MM.1S (cell line): ENCODE measurements around the gene ACE.
A peak's percentile ranks its signal among the peaks of the same experiment; 100 is the strongest.

Experiments used
- DNase-seq: peaks from one replicate; pipeline ENCODE4 v3.0.0-alpha.2; 2015
- H2AFZ ChIP-seq: fragments of 300-600 bp; sonication (generic); 2 replicates; pipeline ENCODE4 v1.6.0; 2016; ENCODE audit warnings: antibody characterized with exemption, low read length
- H3F3A ChIP-seq: fragments of 300-600 bp; sonication (generic); 2 replicates; pipeline ENCODE4 v1.6.1; 2016; ENCODE audit warnings: mild to moderate bottlenecking, antibody characterized with exemption, low read length, moderate library complexity, mixed read lengths; ENCODE audit not compliant: insufficient read depth
- H3K27ac ChIP-seq: fragments of 300-600 bp; sonication (generic); 2 replicates; pipeline ENCODE4 v1.5.1; 2016; ENCODE audit warnings: mild to moderate bottlenecking, low read length
- H3K27me3 ChIP-seq: fragments of 300-600 bp; sonication (generic); replicated peaks from 2 replicates; pipeline ENCODE4 v1.6.0; 2016; ENCODE audit warnings: low read length; ENCODE audit not compliant: insufficient read depth
- H3K36me3 ChIP-seq: fragments of 300-600 bp; sonication (generic); replicated peaks from 2 replicates; pipeline ENCODE4 v1.6.1; 2016; ENCODE audit warnings: mild to moderate bottlenecking, low read length, mixed read lengths; ENCODE audit not compliant: insufficient read depth
- H3K4me1 ChIP-seq: fragments of 300-600 bp; sonication (generic); 2 replicates; pipeline ENCODE4 v1.6.1; 2016; ENCODE audit warnings: low read length, mixed read lengths
- H3K4me2 ChIP-seq: fragments of 300-600 bp; sonication (generic); 2 replicates; pipeline ENCODE4 v1.6.0; 2016; ENCODE audit warnings: low read depth, low read length
- H3K4me3 ChIP-seq: fragments of 300-600 bp; sonication (generic); 2 replicates; pipeline ENCODE4 v1.5.1; 2016; ENCODE audit warnings: low read length, mixed read lengths
- H3K79me2 ChIP-seq: fragments of 300-600 bp; sonication (generic); 2 replicates; pipeline ENCODE4 v1.6.1; 2016; ENCODE audit warnings: mixed run types, low read length, mixed read lengths
- H3K9ac ChIP-seq: fragments of 300-600 bp; sonication (generic); 2 replicates; pipeline ENCODE4 v1.6.1; 2016; ENCODE audit warnings: low read length, mixed read lengths
- H3K9me2 ChIP-seq: fragments of 300-600 bp; sonication (generic); replicated peaks from 2 replicates; pipeline ENCODE4 v1.6.1; 2016; ENCODE audit warnings: mild to moderate bottlenecking, low read length, mixed read lengths; ENCODE audit not compliant: insufficient read depth
- H3K9me3 ChIP-seq: fragments of 300-600 bp; sonication (generic); replicated peaks from 2 replicates; pipeline ENCODE4 v1.6.1; 2016; ENCODE audit warnings: mild to moderate bottlenecking, low read length, mixed read lengths; ENCODE audit not compliant: insufficient read depth
- H4K20me1 ChIP-seq: fragments of 300-600 bp; sonication (generic); 2 replicates; pipeline ENCODE4 v1.6.1; 2016; ENCODE audit warnings: mild to moderate bottlenecking, low read length, moderate library complexity, mixed read lengths; ENCODE audit not compliant: insufficient read depth
- CTCF ChIP-seq: fragments of 300-600 bp; sonication (generic); IDR thresholded peaks from 2 replicates; pipeline ENCODE4 v1.5.1; 2016; ENCODE audit warnings: antibody characterized with exemption, low read length, mixed read lengths
- EZH2 ChIP-seq: fragments of 300-600 bp; sonication (generic); optimal IDR thresholded peaks from 2 replicates; pipeline ENCODE3; 2017; ENCODE audit warnings: low read depth, mild to moderate bottlenecking, antibody characterized with exemption, low read length, mixed read lengths
- EZH2phosphoT487 ChIP-seq: fragments of 300-600 bp; sonication (generic); IDR thresholded peaks from 2 replicates; pipeline ENCODE4 v1.6.1; 2018; ENCODE audit warnings: antibody characterized with exemption, low read length

ACE gene

GRCh38 chr17:63537991-63538692 lies 61.3 kb downstream of the ACE start:
- Histone ChIP-seq H3K9me3 (no peaks in the 10 kb centered on the region), H3K27ac (no peak overlapping the region), H2AFZ (no peak overlapping the region), H3K9ac (no peak overlapping the region), H4K20me1 (no peaks in the 10 kb centered on the region), H3K9me2 (no peaks in the 10 kb centered on the region), H3K4me3 (no peak overlapping the region), H3K36me3 (no peaks in the 10 kb centered on the region), H3K4me2 (peak overlapping the region; percentile 19; the same call in 1 of the 2 replicates), H3K27me3 (peaks cover 46% of the 10 kb centered on the region), H3K79me2 (no peaks in the 10 kb centered on the region), H3F3A (no peaks in the 10 kb centered on the region), H3K4me1 (no peaks in the 10 kb centered on the region)
- no peak for DNase-seq
- TF ChIP-seq EZH2 (no peak), CTCF (no peak), EZH2phosphoT487 (no peak)

GRCh38 chr17:63538693-63539595 lies 62.1 kb downstream of the ACE start:
- H3K9me2 ChIP-seq, result no peaks in the 10 kb centered on the region
- H3K36me3 ChIP-seq, result no peaks in the 10 kb centered on the region
- no peaks in the 10 kb centered on the region for H3K79me2 ChIP-seq
- peaks cover 46% of the 10 kb centered on the region for H3K27me3 ChIP-seq
- TF ChIP-seq EZH2 (no peak), EZH2phosphoT487 (no peak), CTCF (no peak)
- H3K4me1 ChIP-seq, result no peaks in the 10 kb centered on the region
- H3K27ac ChIP-seq, result no peak overlapping the region
- H3K9ac ChIP-seq, result no peak overlapping the region
- H3F3A ChIP-seq, result no peaks in the 10 kb centered on the region
- H3K9me3 ChIP-seq, result no peaks in the 10 kb centered on the region
- no peaks in the 10 kb centered on the region for H4K20me1 ChIP-seq
- no peak for DNase-seq
- H3K4me3 ChIP-seq, result no peak overlapping the region
- H3K4me2 ChIP-seq, result peak overlapping the region; percentile 19; the same call in 1 of the 2 replicates
- no peak overlapping the region for H2AFZ ChIP-seq

GRCh38 chr17:63540590-63540989 lies 63.7 kb downstream of the ACE start:
- Histone ChIP-seq H3K9me2 (no peaks in the 10 kb centered on the region), H3K4me1 (no peaks in the 10 kb centered on the region), H4K20me1 (no peaks in the 10 kb centered on the region), H2AFZ (no peak overlapping the region), H3K4me3 (no peak overlapping the region), H3K27me3 (peaks cover 40% of the 10 kb centered on the region), H3F3A (no peaks in the 10 kb centered on the region), H3K4me2 (no peak overlapping the region), H3K27ac (no peak overlapping the region), H3K9ac (no peak overlapping the region), H3K9me3 (no peaks in the 10 kb centered on the region), H3K79me2 (no peaks in the 10 kb centered on the region), H3K36me3 (no peaks in the 10 kb centered on the region)
- TF ChIP-seq EZH2 (no peak), CTCF (no peak), EZH2phosphoT487 (no peak)
- no peak for DNase-seq
